Smooth muscle cell (in vitro differentiated cells): ENCODE measurements around the gene ETV6. TPM values are rescaled to one million over a fixed set of nuclear protein-coding genes. Genes with fewer than 3 reads are reported as not detected.
A peak's percentile ranks its signal among the peaks of the same experiment; 100 is the strongest.

ENCODE experiments used
- DNase-seq: peaks from one replicate; lab custom pipeline; 2025; ENCODE audit not compliant: unreplicated experiment; lab: John Stamatoyannopoulos, UW
- H2AFZ ChIP-seq: fragments of 200-600 bp; sonication (generic); 2 replicates; pipeline ENCODE4 v1.6.0; 2016; ENCODE audit warnings: antibody characterized with exemption, low read depth, mild to moderate bottlenecking
- H3F3A ChIP-seq: fragments of 200-600 bp; sonication (generic); 2 replicates; pipeline ENCODE4 v1.6.0; 2017; ENCODE audit warnings: antibody characterized with exemption, low read depth
- H3K27ac ChIP-seq: fragments of 200-600 bp; sonication (generic); 2 replicates; pipeline ENCODE4 v1.5.1; 2016; ENCODE audit warnings: low read depth, mild to moderate bottlenecking
- H3K27me3 ChIP-seq: fragments of 200-600 bp; sonication (generic); 2 replicates; pipeline ENCODE4 v1.6.1; 2016; ENCODE audit warnings: low read depth, mild to moderate bottlenecking
- H3K36me3 ChIP-seq: fragments of 200-600 bp; sonication (generic); 2 replicates; pipeline ENCODE4 v1.5.1; 2016; ENCODE audit warnings: low read depth
- H3K4me1 ChIP-seq: fragments of 200-600 bp; sonication (generic); 2 replicates; pipeline ENCODE4 v1.5.1; 2016; ENCODE audit warnings: low read depth
- H3K4me2 ChIP-seq: fragments of 200-600 bp; sonication (generic); 2 replicates; pipeline ENCODE4 v1.6.0; 2016; ENCODE audit warnings: mild to moderate bottlenecking
- H3K4me3 ChIP-seq: fragments of 200-600 bp; sonication (generic); 2 replicates; pipeline ENCODE4 v1.5.1; 2016; ENCODE audit warnings: mild to moderate bottlenecking
- H3K79me2 ChIP-seq: fragments of 200-600 bp; sonication (generic); 2 replicates; pipeline ENCODE4 v1.6.0; 2016; ENCODE audit warnings: low read depth, mild to moderate bottlenecking
- H3K9ac ChIP-seq: fragments of 200-600 bp; sonication (generic); 2 replicates; pipeline ENCODE4 v1.6.0; 2016; ENCODE audit warnings: low read depth
- H3K9me3 ChIP-seq: fragments of 200-600 bp; sonication (generic); replicated peaks from 2 replicates; pipeline ENCODE4 v1.5.1; 2016; ENCODE audit warnings: low read depth
- H4K20me1 ChIP-seq: fragments of 200-600 bp; sonication (generic); 2 replicates; pipeline ENCODE4 v1.6.0; 2016; ENCODE audit warnings: low read depth
- WGBS: methylation state at CpG from one replicate; pipeline ENCODE4 v1.1.7; 2016; ENCODE audit warnings: low lambda C conversion rate; 5-methylcytosine and 5-hydroxymethylcytosine counted together
- polyA plus RNA-seq: library from polyadenylated mRNA; unstranded; fragments of >200 nt; fragmentation: Nextera tagmentation; extraction: Ambion mirVana; gene quantifications from 2 replicates; pipeline ENCODE4 v1.2.1, GENCODE V29; 2016
- total RNA-seq: library from RNA; depleted of rRNA; stranded (reverse); fragments of >200 nt; gene quantifications from 2 replicates; pipeline ENCODE4 v1.2.3, GENCODE V29; 2014
- TF ChIP-seq, protein P1 (sequence below): fragments of 200-600 bp; sonication (generic); IDR thresholded peaks from 2 replicates; pipeline ENCODE4 v1.5.1; 2017; ENCODE audit warnings: borderline replicate concordance, mild to moderate bottlenecking, antibody characterized with exemption; ENCODE audit not compliant: insufficient read depth, poor library complexity, severe bottlenecking

The ETV6 gene
- total and polyA plus RNA-seq, 2 experiments from 2014 or later = 11.5 to 23.8 TPM

DNA sequence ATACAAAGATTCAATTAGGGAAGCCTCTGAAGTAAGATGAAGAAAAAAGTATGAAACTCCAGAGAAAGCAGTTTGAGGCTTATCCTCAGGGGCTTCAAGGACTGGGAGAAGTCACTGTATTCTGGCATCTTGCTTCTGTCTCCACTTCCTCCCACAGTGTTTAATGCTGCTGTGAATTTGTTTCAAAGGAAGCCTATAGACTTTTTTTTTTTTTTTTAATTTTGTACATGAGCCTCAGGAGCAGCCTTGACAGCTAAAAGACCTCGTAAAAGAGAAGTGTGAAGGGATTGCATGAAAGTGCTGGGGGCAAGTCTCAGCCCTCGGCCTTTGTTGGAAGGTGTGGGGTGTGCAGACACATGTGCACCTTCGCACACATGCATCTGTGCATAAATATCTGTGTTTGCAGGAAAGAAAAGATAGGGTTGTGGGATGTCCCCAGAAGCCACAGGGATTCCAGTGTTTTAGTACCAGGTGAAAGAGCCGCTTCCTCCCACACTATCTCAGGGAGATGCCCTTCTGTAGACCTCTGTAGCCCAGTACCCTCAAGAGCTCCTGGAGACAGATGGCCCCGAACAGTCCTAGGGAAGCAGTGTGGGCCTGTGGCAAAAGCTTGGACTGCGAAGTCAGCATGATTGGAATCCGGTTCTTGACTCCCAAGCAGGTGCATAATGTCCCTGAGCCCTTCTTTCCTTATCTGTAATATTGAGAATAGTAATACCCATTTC is 227.8 kb downstream of the ETV6 start:
- Histone ChIP-seq H3K79me2 (no peaks in the 10 kb centered on the region), H3K36me3 (no peaks in the 10 kb centered on the region), H3K27me3 (no peaks in the 10 kb centered on the region), H3F3A (peaks cover 14% of the 10 kb centered on the region), H3K4me1 (peaks cover 21% of the 10 kb centered on the region), H3K4me2 (no peak overlapping the region), H4K20me1 (peaks cover 21% of the 10 kb centered on the region), H3K9me3 (no peaks in the 10 kb centered on the region), H3K27ac (peak overlapping the region; percentile 80), H2AFZ (no peak overlapping the region), H3K9ac (no peak overlapping the region), H3K4me3 (no peak overlapping the region)
- WGBS = 80% methylated on average over 7 of the region's 7 CpGs
- DNase-seq = no peak
- TF ChIP-seq, protein P1, sequence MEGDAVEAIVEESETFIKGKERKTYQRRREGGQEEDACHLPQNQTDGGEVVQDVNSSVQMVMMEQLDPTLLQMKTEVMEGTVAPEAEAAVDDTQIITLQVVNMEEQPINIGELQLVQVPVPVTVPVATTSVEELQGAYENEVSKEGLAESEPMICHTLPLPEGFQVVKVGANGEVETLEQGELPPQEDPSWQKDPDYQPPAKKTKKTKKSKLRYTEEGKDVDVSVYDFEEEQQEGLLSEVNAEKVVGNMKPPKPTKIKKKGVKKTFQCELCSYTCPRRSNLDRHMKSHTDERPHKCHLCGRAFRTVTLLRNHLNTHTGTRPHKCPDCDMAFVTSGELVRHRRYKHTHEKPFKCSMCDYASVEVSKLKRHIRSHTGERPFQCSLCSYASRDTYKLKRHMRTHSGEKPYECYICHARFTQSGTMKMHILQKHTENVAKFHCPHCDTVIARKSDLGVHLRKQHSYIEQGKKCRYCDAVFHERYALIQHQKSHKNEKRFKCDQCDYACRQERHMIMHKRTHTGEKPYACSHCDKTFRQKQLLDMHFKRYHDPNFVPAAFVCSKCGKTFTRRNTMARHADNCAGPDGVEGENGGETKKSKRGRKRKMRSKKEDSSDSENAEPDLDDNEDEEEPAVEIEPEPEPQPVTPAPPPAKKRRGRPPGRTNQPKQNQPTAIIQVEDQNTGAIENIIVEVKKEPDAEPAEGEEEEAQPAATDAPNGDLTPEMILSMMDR = no peak

DNA sequence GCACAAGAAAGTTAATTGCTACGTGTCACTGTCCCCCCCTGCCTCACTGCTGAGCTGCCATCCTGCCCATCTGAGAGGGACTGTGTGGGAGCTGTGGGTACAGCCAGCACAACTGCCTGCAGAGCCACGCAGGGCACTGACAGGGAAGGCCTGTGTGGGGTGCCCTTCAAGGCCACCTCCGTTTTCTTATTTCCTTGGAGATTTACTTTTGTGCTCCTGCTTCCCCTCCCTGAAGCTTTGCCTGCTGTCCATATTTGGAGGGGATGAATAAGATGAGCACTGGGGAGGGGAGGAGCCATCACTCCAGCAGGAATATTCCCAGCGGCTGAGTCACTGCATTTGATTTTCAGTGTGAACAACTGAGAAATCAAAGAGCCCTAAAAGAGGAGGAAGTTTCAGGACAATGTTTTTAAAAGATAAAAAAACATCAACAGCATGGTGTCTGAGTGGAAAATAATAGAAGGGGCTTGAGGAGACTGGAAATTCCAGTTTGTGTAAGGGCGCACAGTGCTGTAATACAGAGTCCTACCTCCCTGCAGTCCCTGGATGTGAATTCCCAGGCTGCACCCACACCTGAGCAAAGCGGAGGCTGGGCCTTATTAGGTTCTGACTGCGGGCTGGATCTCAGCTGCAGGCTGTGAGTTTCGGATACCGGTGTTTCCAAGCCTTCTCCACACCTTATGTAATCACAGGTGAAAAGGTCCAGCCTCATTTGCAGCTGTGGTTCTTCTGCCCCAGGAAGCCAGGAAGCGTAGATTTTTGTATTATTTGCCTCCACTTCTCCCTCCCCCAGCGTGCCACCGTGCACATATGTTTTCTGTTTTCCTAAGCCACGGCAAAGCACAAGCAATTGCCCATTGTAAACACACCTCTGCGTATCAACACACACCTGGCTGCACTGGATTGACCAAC is 228.7 kb downstream of the ETV6 start:
- Histone ChIP-seq H3K4me3 (no peak overlapping the region), H3K9me3 (no peaks in the 10 kb centered on the region), H3K27ac (peak overlapping the region; percentile 80), H3K4me1 (peaks cover 21% of the 10 kb centered on the region), H3K36me3 (no peaks in the 10 kb centered on the region), H3K27me3 (no peaks in the 10 kb centered on the region), H2AFZ (no peak overlapping the region), H3K4me2 (peak overlapping the region; percentile 69), H3K79me2 (no peaks in the 10 kb centered on the region), H4K20me1 (peaks cover 14% of the 10 kb centered on the region), H3K9ac (no peak overlapping the region), H3F3A (peaks cover 14% of the 10 kb centered on the region)
- TF ChIP-seq, protein P1 = no peak
- 51% methylated on average over 14 of the region's 14 CpGs for WGBS
- no peak for DNase-seq

DNA sequence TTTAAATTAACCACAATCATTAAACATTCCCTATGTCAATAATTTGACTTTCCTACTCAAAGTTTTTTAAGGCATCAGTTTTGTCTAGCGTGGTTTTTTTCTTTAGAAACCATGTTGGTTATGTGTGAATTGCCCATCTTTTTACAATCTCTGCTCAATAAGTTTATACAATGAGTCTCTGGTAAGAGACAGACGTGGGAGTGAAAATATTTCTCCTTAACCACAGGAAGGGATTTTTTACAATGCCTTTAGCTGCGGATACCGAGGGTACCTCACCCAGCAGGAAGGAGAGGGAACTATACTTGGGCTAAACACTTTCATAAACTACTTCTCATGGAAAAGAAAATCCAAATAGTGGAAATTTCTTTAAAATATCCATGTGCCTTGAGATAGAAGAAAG is 229.8 kb downstream of the ETV6 start:
- Histone ChIP-seq H3K79me2 (no peaks in the 10 kb centered on the region), H3K9ac (no peak overlapping the region), H3K4me3 (no peak overlapping the region), H3K4me1 (peaks cover 21% of the 10 kb centered on the region), H3K27ac (peak overlapping the region; percentile 80), H3K27me3 (no peaks in the 10 kb centered on the region), H3K36me3 (no peaks in the 10 kb centered on the region), H3F3A (peaks cover 14% of the 10 kb centered on the region), H3K4me2 (peak overlapping the region; percentile 69), H4K20me1 (peaks cover 12% of the 10 kb centered on the region), H2AFZ (no peak overlapping the region), H3K9me3 (no peaks in the 10 kb centered on the region)
- DNase-seq = no peak
- TF ChIP-seq, protein P1 = no peak
- WGBS = 11% methylated on average over 4 of the region's 4 CpGs
